ENCODE results near the gene SP9. TPM values are rescaled to one million over a fixed set of nuclear protein-coding genes. Genes with fewer than 3 reads are reported as not detected.

The SP9 gene
- total RNA-seq, 1 donor from 2014 or later = not detected

- Mint-ChIP-seq H3K27ac (ENCODE audit: unreplicated experiment) (no peak overlapping the region), H3K9me3 (ENCODE audit: unreplicated experiment) (no peaks in the 10 kb centered on the region), H3K4me3 (ENCODE audit: unreplicated experiment) (no peak overlapping the region), H3K27me3 (ENCODE audit: unreplicated experiment) (peaks cover 10% of the 10 kb centered on the region), H3K36me3 (ENCODE audit: unreplicated experiment) (no peaks in the 10 kb centered on the region), H3K4me1 (ENCODE audit: low read depth, unreplicated experiment) (peaks cover 6% of the 10 kb centered on the region)
- no peak for TF ChIP-seq CTCF (IDR thresholded peaks at IDR 0.05; ENCODE audit: partially characterized antibody, unreplicated experiment)
- DNase-seq = no peak
Observed at GRCh38 chr2:174322149-174322548, 12.6 kb upstream of the SP9 start.

GRCh38 chr2:174322746-174323145 is 12.0 kb upstream of the SP9 start:
- H3K27ac Mint-ChIP-seq (ENCODE audit: unreplicated experiment) = no peak overlapping the region
- H3K27me3 Mint-ChIP-seq (ENCODE audit: unreplicated experiment) = peaks cover 14% of the 10 kb centered on the region
- no peak for TF ChIP-seq CTCF (IDR thresholded peaks at IDR 0.05; ENCODE audit: partially characterized antibody, unreplicated experiment)
- no peak overlapping the region for H3K4me3 Mint-ChIP-seq (ENCODE audit: unreplicated experiment)
- H3K9me3 Mint-ChIP-seq (ENCODE audit: unreplicated experiment) = no peaks in the 10 kb centered on the region
- H3K36me3 Mint-ChIP-seq (ENCODE audit: unreplicated experiment) = no peaks in the 10 kb centered on the region
- H3K4me1 Mint-ChIP-seq (ENCODE audit: low read depth, unreplicated experiment) = peaks cover 6% of the 10 kb centered on the region
- no peak for DNase-seq

GRCh38 chr2:174324530-174324929 is 10.2 kb upstream of the SP9 start:
- peaks cover 4% of the 10 kb centered on the region for H3K9me3 Mint-ChIP-seq (ENCODE audit: unreplicated experiment)
- no peak for TF ChIP-seq CTCF (IDR thresholded peaks at IDR 0.05; ENCODE audit: partially characterized antibody, unreplicated experiment)
- no peak for DNase-seq
- H3K27me3 Mint-ChIP-seq (ENCODE audit: unreplicated experiment) = peaks cover 20% of the 10 kb centered on the region
- peaks cover 6% of the 10 kb centered on the region for H3K36me3 Mint-ChIP-seq (ENCODE audit: unreplicated experiment)
- peaks cover 11% of the 10 kb centered on the region for H3K4me1 Mint-ChIP-seq (ENCODE audit: low read depth, unreplicated experiment)
- H3K4me3 Mint-ChIP-seq (ENCODE audit: unreplicated experiment) = no peak overlapping the region
- H3K27ac Mint-ChIP-seq (ENCODE audit: unreplicated experiment) = no peak overlapping the region

GRCh38 chr2:174325373-174326160 is 9.2 kb upstream of the SP9 start:
- no peak for TF ChIP-seq CTCF (IDR thresholded peaks at IDR 0.05; ENCODE audit: partially characterized antibody, unreplicated experiment)
- no peak overlapping the region for H3K27ac Mint-ChIP-seq (ENCODE audit: unreplicated experiment)
- peak overlapping the region; percentile 74 for H3K4me3 Mint-ChIP-seq (ENCODE audit: unreplicated experiment)
- H3K4me1 Mint-ChIP-seq (ENCODE audit: low read depth, unreplicated experiment) = peaks cover 11% of the 10 kb centered on the region
- peaks cover 4% of the 10 kb centered on the region for H3K9me3 Mint-ChIP-seq (ENCODE audit: unreplicated experiment)
- no peak for DNase-seq
- H3K36me3 Mint-ChIP-seq (ENCODE audit: unreplicated experiment) = peaks cover 6% of the 10 kb centered on the region
- H3K27me3 Mint-ChIP-seq (ENCODE audit: unreplicated experiment) = peaks cover 20% of the 10 kb centered on the region

Data from glutamatergic neuron (in vitro differentiated cells).